Colonic mucosa (tissue), 4 donors: ENCODE measurements around the gene NHLH1. TPM values are rescaled to one million over a fixed set of nuclear protein-coding genes. Genes with fewer than 3 reads are reported as not detected.

Experiments used
- DNase-seq: peaks from one replicate; pipeline ENCODE4 v3.0.0-alpha.2; 2020
- H3K27ac ChIP-seq: fragments of 200-600 bp; one replicate; pipeline ENCODE4 v1.8.0; 2021
- H3K27me3 ChIP-seq: fragments of 200-600 bp; one replicate; pipeline ENCODE4 v1.8.0; 2021
- H3K36me3 ChIP-seq: fragments of 200-600 bp; one replicate; pipeline ENCODE4 v1.8.0; 2021
- H3K4me1 ChIP-seq: fragments of 200-600 bp; one replicate; pipeline ENCODE4 v1.8.0; 2021; ENCODE audit warnings: mild to moderate bottlenecking
- H3K4me3 ChIP-seq: fragments of 200-600 bp; one replicate; pipeline ENCODE4 v1.8.0; 2021
- H3K9ac ChIP-seq, 2 donors: one replicate each; pipeline ENCODE4 v1.7.0; 2013; ENCODE audit warnings: control low read depth in 2 of 2, low read depth in 2 of 2, low read length in 2 of 2
- H3K9me3 ChIP-seq: fragments of 200-600 bp; one replicate; pipeline ENCODE4 v1.8.0; 2021
- CTCF ChIP-seq: fragments of 200-600 bp; IDR thresholded peaks from one replicate; pipeline ENCODE4 v1.8.0; 2022; ENCODE audit warnings: antibody characterized with exemption, mild to moderate bottlenecking
- intact Hi-C: fragments of 100-400 bp; cut with DNase I; formaldehyde crosslinking; loops from one replicate; pipeline ENCODE4 v1.14.1; 2022
- total RNA-seq, 2 donors: library from RNA; stranded (reverse); fragmentation: NEBNext Ultra II Directional in 1 of 2; extraction: Animal tissue kit (Norgen Biotek cat#: 25700) in 1 of 2; gene quantifications; one replicate each; pipeline ENCODE4 v1.2.1, GENCODE V29; 2021
- donor health status: healthy.
- donor health status: DM: no; HTN: no; CAD: no.
- donor health status: DM: no; HTN: no; CAD: no.

NHLH1 gene
- total RNA-seq, 2 donors from 2014 or later = 0.12 TPM; not detected in 1

GRCh38 chr1:160408864-160409263 lies 42.0 kb downstream of the NHLH1 start:
- H3K27me3 ChIP-seq = no peaks in the 10 kb centered on the region
- H3K27ac ChIP-seq = no peak overlapping the region
- intact Hi-C loops = no loop called here
- H3K4me1 ChIP-seq = no peaks in the 10 kb centered on the region
- no peak overlapping the region for H3K4me3 ChIP-seq
- H3K9ac ChIP-seq = no peak overlapping the region
- DNase-seq = no peak
- no peak for TF ChIP-seq CTCF
- no peaks in the 10 kb centered on the region for H3K36me3 ChIP-seq
- no peaks in the 10 kb centered on the region for H3K9me3 ChIP-seq

GRCh38 chr1:160409486-160409885 lies 42.6 kb downstream of the NHLH1 start:
- Histone ChIP-seq H3K4me3 (no peak overlapping the region), H3K27ac (no peak overlapping the region)
- intact Hi-C loops = no loop called here

GRCh38 chr1:160410406-160411005 lies 43.6 kb downstream of the NHLH1 start:
- intact Hi-C loops = no loop called here
- no peak overlapping the region for H3K9ac ChIP-seq
- TF ChIP-seq CTCF = no peak
- no peaks in the 10 kb centered on the region for H3K36me3 ChIP-seq
- no peaks in the 10 kb centered on the region for H3K4me1 ChIP-seq
- no peak overlapping the region for H3K4me3 ChIP-seq
- H3K27ac ChIP-seq = no peak overlapping the region
- no peaks in the 10 kb centered on the region for H3K9me3 ChIP-seq
- no peak for DNase-seq
- H3K27me3 ChIP-seq = no peaks in the 10 kb centered on the region

More at GRCh38 chr1:160409486-160409885, 42.6 kb downstream of the NHLH1 start:
- TF ChIP-seq CTCF = no peak
- DNase-seq = no peak
- no peak overlapping the region for H3K9ac ChIP-seq
- H3K4me1 ChIP-seq = no peaks in the 10 kb centered on the region
- H3K9me3 ChIP-seq = no peaks in the 10 kb centered on the region
- H3K36me3 ChIP-seq = no peaks in the 10 kb centered on the region
- no peaks in the 10 kb centered on the region for H3K27me3 ChIP-seq

- Histone ChIP-seq H3K27me3 (no peaks in the 10 kb centered on the region), H3K9me3 (no peaks in the 10 kb centered on the region), H3K4me3 (no peak overlapping the region), H3K36me3 (no peaks in the 10 kb centered on the region), H3K4me1 (no peaks in the 10 kb centered on the region), H3K27ac (no peak overlapping the region), H3K9ac (no peak overlapping the region)
- intact Hi-C loops = no loop called here
- no peak for TF ChIP-seq CTCF
- no peak for DNase-seq
These were observed 44.6 kb downstream of the NHLH1 start for GRCh38 chr1:160411271-160412027.

- Histone ChIP-seq H3K27ac (no peak overlapping the region), H3K36me3 (no peaks in the 10 kb centered on the region), H3K9me3 (no peaks in the 10 kb centered on the region), H3K4me3 (no peak overlapping the region), H3K27me3 (no peaks in the 10 kb centered on the region), H3K9ac (no peak overlapping the region), H3K4me1 (no peaks in the 10 kb centered on the region)
- intact Hi-C loops = no loop called here
- no peak for DNase-seq
- no peak for TF ChIP-seq CTCF
These were observed 45.1 kb downstream of the NHLH1 start for GRCh38 chr1:160412028-160412362.
